Nucleus accumbens (tissue), 56 donors: Measurements from ENCODE around the gene REXO1.

Source experiments
- DNase-seq, 56 donors: peaks; one replicate each; lab custom pipeline; 2025; lab: John Stamatoyannopoulos, UW

The REXO1 gene

DNA sequence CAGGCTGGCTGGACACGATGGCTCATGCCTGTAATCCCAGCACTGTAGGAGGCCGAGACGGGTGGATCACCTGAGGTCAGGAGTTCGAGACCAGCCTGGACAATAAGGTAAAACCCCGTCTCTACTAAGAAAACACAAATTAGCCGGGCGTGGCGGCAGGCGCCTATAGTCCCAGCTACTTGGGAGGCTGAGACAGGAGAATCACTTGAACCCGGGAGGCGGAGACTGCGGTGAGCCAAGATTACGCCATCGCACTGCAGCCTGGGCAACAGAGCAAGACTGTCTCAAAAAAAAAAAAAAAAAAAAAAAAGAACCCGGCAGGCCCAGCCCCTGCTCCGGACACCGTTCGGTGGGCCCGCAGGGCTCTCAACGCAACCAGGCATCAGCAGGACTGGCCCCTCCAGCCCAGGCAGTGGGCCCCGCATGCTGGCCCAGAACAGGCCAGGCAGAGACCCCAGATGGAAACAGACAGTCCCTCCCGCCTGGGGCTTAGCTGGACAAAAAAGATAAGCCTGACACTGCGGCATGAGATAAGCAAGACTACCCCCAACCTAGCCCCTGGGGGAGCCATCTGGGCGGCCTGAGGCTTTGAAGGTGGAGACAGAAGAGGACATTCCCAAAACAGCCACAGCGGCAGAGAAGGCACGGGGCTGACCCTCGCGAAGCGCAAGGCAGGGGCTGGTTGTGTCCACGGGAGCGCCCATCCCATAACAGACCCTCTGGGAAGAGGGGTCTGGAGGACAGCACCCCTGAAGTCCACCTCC lies 11.6 kb downstream of the REXO1 start:
- DNase-seq, result no peak

- peak in 17 of 56 donors; percentile 12 to 67 (median 23) for DNase-seq
Measured at GRCh38 chr19:1833540-1833939, 14.7 kb downstream of the REXO1 start.

DNA sequence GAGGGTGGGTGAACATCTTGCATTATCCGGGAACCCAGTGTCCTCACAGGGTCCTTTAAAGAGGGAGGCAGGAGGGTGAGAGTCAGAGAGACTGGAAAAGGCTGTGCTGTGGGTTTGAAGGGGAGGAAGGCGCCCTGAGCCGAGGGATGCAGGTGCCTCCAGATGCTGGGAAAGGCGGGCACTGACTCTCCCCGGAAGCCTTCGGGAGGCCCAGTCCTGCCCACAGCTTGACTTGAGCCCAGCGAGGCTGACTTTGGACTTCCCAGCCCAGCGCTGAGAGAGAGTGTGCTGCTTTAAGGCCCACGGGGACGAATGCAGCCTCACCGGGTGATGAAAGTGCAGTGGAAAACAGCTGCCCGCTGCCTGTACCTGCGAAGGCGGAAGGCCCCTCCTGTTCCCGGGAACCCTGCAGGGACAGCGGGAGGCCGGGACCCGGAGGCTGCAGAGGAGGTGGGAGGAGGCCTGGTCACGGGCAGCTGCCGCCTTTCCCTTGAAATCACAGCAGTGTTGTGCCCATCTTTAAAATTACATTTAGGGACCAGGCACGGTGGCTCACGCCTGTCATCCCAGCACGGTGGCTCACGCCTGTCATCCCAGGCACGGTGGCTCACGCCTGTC lies 16.1 kb downstream of the REXO1 start:
- no peak for DNase-seq

DNA sequence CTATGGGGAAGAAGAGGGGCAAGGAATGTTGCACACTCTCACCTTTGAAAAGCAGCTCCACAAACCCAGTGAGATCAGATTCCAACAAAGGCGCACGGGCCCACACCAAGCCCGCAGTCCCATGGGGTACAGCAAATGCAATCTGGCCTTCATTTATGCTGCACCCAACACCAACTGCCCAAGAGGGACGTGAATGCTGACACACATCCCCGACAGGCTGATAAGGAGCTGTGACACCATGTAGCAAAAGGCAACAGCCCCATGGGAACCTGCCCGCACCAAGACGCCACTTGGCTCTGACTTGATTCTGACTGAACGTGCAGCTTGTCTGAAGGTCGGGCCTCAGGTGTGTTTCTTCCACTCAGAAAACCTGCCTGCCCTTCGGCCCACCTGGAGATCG lies 17.3 kb downstream of the REXO1 start:
- no peak for DNase-seq

DNA sequence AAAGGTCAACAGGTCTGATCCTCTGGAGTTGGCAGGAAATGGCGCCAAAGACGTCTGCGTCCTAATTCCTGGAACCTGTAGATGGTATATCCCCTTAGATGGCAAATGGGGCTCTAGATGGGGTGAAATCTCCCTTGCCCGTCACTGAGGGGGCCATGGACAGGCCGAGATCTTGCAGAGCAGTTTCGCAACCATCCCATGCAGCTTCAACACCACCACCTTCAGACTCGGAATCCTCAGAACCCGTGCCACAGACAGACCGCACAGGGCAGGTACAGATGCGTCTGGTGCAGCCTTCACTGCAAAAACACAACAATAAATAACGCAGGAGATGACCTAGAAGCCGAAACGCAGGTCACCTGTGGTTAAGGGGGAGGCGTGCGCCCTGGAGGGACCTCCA lies 17.7 kb downstream of the REXO1 start:
- DNase-seq, result no peak

DNA sequence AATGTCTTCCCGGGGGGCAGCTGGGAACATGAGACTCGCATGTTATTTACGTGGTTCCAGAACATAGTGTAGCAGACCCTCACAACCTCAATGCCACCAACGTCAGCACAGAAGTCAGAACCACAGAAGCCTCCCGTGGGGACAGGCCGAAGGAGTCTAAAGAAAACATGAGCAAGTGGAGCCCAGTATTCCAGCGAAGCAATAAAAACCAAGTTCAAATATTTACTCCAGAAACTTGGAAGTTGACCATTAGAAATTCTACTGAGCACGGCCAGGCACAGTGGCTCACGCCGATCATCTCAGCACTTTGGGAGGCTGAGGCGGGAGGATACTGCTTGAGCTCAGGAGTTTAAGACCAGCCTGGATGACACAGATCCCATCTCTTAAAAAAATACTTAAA lies 18.3 kb downstream of the REXO1 start:
- no peak for DNase-seq

DNA sequence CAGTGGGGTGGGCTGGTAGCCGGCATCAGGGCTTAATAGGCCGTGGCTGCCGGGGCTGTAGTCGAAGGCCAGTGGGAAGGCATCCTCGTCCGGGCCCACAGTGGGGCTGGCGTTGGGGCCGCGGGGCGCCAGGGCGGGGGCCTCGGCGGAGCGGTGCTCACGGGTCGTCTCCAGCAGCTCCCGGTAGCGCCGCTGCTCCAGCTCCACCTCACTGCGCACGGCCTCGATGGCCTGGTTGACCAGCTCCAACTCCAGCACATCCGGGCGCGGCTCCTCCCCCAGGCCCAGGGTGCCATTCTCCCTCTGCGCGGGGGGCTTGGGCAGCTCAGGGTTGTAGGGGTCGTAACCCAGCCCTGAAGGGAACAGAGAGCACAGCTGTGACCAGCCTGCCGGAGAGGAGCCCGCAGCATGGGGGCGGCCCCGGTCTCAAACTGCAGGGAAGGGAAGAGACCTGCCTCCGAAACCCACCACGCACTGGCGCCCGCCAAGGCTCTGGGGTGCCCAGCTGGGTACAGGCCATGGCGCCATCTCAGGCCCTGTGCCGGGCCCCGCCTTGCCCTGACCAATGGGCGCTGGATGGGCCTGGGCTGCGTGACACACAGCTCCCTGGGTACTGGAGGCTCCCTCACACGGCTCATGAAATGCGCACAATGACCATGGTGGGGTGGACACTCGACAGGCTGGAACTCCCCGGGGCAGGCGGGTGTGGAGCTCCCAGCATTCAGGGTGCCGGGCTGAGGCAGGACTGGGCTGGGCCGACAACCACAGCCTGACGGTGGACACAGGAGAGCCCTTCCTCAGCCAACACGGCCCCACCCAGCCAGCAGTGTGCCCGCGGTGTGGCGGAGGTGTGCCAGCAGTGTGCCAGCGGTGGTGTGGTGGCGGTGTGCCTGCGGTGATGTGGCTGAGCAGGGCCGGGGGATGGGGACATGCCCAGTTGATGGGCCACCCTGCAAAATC lies 19.7 kb downstream of the REXO1 start:
- DNase-seq, result no peak

- DNase-seq, result no peak
Measured at GRCh38 chr19:1827566-1828278, 20.6 kb downstream of the REXO1 start.

DNA sequence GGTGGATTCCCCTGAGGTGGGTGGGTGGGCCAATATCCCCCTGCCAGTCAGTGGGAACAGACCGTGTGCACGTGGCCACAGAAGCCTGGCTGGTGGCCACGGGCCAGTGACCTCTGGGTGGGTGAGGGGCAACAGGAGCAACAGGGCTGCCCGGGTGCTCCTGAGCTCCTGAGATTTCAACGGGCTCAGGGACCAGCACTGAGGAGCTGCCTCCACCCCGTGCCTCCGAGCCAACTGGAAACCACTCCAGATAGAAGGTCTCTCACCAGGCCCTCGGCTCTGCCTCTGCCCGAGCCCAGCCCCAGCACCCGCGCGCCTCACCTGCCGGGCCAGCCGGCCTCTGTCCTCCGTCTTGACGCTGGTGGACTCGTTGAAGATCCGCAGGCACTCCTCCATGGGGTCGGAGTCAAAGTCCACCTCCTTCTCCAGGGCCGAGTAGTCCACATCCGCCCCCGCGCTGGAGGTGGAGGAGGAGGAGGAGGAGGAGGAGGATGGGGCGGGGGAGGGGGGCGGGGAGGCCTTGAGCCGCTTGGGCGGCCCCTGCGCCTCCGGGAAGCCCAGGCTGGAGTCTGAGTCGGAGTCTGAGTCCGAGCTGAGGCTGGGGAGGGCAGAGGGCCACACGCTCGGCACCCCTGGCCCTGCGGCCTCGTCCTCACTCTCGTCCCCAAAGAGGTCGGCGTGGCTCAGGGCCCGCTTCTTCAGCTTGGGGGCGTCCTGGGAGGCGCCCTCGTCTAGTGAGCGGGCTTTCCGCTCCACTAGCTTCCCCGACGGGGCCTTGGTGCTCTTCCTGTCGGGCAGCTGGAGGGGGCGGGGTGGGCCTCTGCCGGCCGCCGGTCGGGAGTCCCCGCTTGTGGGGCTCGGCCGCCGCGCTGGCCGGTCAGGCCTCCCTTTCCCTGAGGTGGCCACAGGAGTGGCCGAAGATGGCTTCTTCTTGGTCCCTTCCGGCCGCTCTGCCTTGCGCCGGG lies 21.4 kb downstream of the REXO1 start:
- DNase-seq, result no peak

- DNase-seq, result peak in 50 of 56 donors; percentile 6 to 81 (median 43)
Measured at GRCh38 chr19:1825909-1826556, 22.2 kb downstream of the REXO1 start.

- no peak for DNase-seq
Measured at GRCh38 chr19:1824252-1824622, 24.0 kb downstream of the REXO1 start.

DNA sequence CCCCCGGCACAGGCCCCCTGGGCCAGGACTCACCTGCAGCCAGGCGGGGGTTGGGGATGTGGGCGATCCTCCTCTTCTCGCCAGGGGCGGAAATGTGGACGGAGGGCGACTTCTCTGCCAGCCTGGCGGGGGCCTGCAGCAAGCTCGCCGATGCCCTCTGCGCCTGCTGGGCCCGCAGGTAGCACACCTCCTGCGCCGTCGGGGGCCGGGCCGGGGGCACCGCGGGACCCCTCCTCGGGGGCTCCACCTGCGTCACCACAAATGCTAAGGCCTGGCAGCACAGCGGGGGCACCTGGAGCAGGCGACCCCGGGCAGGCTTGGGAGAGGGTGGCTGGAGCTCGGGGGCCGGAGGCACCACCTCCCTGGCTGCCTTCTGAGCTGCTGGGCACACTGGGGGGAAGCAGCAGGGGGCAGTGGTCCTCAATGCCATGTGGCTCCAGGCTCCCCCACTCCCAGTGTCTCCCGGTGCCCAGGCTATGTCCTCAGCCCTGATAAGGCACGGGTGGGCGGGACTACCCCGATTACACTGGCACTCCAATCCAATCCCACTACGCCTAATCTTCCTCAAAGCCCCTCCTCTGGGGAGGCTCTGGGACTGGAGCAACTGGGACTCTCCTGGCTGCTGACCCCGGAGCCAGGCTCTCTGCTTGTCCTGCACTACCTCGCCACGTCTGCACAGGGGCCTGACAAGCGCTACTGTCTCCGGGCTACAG lies 24.6 kb downstream of the REXO1 start:
- no peak for DNase-seq

DNA sequence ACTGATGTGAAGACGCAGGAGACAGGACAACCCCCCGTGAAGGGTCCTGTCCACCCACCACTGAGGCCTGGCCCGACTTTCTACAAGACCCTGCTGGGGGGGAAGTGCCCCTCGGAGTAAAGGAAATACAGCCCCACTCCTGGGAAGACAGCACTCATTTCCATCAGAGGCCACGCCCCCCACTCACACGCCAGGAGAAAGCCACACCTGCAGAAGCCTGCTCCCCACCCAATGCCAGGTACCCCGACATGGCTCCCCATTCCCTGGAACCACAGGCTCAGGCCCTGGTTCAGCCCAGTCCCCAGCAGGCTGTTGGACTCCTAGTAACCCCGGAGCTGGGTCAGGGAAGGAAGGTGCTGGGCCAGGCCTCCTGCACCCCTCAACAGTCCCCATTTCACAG lies 25.3 kb downstream of the REXO1 start:
- no peak for DNase-seq

- DNase-seq, result no peak
Measured at GRCh38 chr19:1822210-1822609, 26.1 kb downstream of the REXO1 start.

GRCh38 chr19:1819341-1820255 lies 28.7 kb downstream of the REXO1 start:
- no peak for DNase-seq

- DNase-seq, result no peak
Measured at GRCh38 chr19:1818549-1819195, 29.6 kb downstream of the REXO1 start.
